Measurements from ENCODE around the gene SGSH.
"Not testable (repeated sequence)": the region's sequence is repeated elsewhere in the genome, so short reads cannot be mapped to it uniquely, and the experiment has no call there.

GRCh38 chr17:80244448-80244847, 24.3 kb upstream of the SGSH start:
- TF ChIP-seq CTCF (IDR thresholded peaks at IDR 0.05; ENCODE audit: insufficient read depth, low read depth, low read length); EZH2 (IDR thresholded peaks at IDR 0.05; ENCODE audit: insufficient read depth, low read length): not testable (repeated sequence)
